Activated CD4-positive, alpha-beta T cell treated with anti-CD3 and anti-CD28 coated beads for 24 hours (primary cell): ENCODE measurements around the gene TTC28.

Source experiments
- DNase-seq, 2 donors: peaks; one replicate each; pipeline ENCODE4 v3.0.0-alpha.2; 2020; ENCODE audit warnings: low read depth in 2 of 2

TTC28 gene

GRCh38 chr22:27970596-27971220 lies 708.9 kb downstream of the TTC28 start:
- no peak for DNase-seq

GRCh38 chr22:27966168-27967064 lies 713.2 kb downstream of the TTC28 start:
- no peak for DNase-seq

GRCh38 chr22:27962268-27963044 lies 717.2 kb downstream of the TTC28 start:
- no peak for DNase-seq

GRCh38 chr22:27961680-27962079 lies 718.0 kb downstream of the TTC28 start:
- no peak for DNase-seq

- DNase-seq = no peak
Observed at GRCh38 chr22:27961182-27961581, 718.5 kb downstream of the TTC28 start.

- no peak for DNase-seq
Observed at GRCh38 chr22:27959335-27960090, 720.1 kb downstream of the TTC28 start.

- DNase-seq = no peak
Observed at GRCh38 chr22:27952779-27953178, 726.9 kb downstream of the TTC28 start.

- no peak for DNase-seq
Observed at GRCh38 chr22:27952091-27952490, 727.5 kb downstream of the TTC28 start.

- no peak for DNase-seq
Observed at GRCh38 chr22:27949421-27949820, 730.2 kb downstream of the TTC28 start.

- no peak for DNase-seq
Observed at GRCh38 chr22:27948569-27948968, 731.1 kb downstream of the TTC28 start.

GRCh38 chr22:27947448-27947847 lies 732.2 kb downstream of the TTC28 start:
- DNase-seq = no peak

GRCh38 chr22:27941143-27941542 lies 738.5 kb downstream of the TTC28 start:
- DNase-seq = no peak

- DNase-seq = no peak
Observed at GRCh38 chr22:27937453-27937852, 742.2 kb downstream of the TTC28 start.

GRCh38 chr22:27935897-27936296 lies 743.7 kb downstream of the TTC28 start:
- DNase-seq = no peak

- no peak for DNase-seq
Observed at GRCh38 chr22:27934069-27934468, 745.6 kb downstream of the TTC28 start.

GRCh38 chr22:27933186-27933983 lies 746.3 kb downstream of the TTC28 start:
- DNase-seq = no peak

- no peak for DNase-seq
Observed at GRCh38 chr22:27930331-27931060, 749.1 kb downstream of the TTC28 start.
